Daoy (cell line): ENCODE measurements around the gene GABPB2. TPM values are rescaled to one million over a fixed set of nuclear protein-coding genes. Genes with fewer than 3 reads are reported as not detected.

ENCODE experiments used
- DNase-seq: peaks from one replicate; pipeline ENCODE4 v3.0.0-alpha.2; 2015; ENCODE audit warnings: low read depth
- total RNA-seq: library from RNA; depleted of rRNA; stranded (reverse); fragments of >200 nt; shearing (Covaris generic); gene quantifications from 2 replicates; pipeline ENCODE4 v1.2.3, GENCODE V29; 2014

The GABPB2 gene
- total RNA-seq, 1 experiment from 2014 or later, result 3.5 TPM

DNA sequence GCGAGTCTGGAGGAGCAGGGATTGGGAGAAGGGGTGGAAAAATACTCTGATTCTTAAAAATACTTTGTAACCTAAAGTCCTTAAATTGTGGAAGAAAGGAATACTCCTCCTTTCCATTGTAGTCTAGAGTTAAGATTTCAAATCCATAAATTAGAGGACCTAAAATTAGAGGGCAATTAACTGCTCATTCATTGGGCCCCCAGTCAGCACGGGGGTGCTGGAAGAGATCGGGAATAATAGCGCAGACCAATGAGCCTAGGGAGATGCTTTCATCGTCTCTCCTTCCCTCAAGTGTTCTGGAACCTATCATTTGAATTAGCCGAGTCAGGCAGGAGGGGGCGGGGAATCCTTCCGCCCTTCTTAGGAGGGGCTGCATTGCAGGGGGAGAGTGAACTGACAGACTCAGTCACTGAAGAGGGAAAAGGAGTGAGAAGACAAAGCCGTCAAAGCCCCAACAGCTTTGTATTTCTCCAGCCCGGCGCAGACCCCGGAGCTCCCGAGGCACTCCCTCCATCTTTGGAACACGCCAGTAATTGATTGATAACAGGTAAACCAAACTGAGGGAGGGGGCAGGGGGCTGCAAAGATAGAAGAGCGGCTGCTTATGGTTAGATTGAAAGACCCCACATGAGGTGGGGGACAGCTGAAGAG lies 10.4 kb upstream of the GABPB2 start, which contains the start of gene MLLT11:
Gene MLLT11, plus strand, starts transcription at position 391 of the 650 bp plus-strand sequence. CDS start 6,828 bp downstream, outside the sequence.
- DNase-seq, result peak; percentile 87

DNA sequence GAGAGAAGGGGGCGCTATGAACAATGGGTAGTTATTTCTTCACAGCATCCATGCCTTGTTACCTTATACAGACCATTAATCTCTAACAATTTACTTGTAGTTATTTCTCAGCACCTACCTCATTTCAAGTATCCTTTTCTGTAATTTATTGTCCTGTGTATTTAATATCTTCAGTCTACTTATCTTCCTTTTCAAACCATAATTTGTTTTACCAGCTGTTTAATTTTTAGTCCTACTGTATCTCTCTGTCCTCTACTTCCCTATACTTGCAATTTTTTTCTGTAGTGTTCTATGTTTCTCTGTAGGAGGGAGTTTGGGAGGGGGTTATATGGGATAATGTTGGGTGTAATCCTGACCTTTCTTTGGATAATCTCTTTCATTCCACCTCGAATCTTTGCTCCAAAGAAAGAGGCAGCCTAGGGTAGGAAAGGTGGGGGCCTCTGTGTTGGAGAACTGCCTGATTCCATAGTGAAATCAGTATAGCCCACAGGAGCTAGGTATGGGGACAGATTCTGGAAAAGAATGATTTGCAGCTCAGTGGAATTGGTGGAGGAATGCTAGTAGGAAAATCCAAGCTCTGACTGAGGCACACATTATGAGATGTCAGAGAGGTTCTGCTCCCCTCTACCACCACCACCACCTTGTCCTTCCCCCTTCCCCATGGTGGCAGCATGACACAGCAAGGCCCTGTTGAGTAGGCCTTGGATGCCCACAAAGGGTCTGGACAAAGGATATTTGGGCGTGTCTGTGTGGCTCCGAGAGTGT lies 9.7 kb upstream of the GABPB2 start:
- DNase-seq, result peak; percentile 71

DNA sequence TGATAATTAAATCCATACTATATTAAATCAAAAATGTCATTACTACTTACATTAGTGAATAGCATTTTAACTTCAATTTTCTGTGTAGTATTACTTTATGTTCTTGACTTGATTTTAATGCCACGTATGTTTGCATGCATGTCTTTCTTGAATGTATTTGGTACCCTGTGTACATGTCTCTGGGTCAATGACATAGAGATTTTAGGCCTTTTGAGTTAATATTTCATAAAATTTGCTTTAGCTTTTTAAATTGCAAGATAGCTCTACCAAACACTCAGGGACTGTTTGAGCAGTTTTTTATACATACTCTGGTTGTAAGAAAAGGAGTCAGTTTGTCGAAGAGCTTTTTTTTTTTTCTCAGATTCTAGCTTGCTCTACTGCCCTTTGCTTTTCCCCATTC lies 8.9 kb upstream of the GABPB2 start:
- DNase-seq, result no peak

DNA sequence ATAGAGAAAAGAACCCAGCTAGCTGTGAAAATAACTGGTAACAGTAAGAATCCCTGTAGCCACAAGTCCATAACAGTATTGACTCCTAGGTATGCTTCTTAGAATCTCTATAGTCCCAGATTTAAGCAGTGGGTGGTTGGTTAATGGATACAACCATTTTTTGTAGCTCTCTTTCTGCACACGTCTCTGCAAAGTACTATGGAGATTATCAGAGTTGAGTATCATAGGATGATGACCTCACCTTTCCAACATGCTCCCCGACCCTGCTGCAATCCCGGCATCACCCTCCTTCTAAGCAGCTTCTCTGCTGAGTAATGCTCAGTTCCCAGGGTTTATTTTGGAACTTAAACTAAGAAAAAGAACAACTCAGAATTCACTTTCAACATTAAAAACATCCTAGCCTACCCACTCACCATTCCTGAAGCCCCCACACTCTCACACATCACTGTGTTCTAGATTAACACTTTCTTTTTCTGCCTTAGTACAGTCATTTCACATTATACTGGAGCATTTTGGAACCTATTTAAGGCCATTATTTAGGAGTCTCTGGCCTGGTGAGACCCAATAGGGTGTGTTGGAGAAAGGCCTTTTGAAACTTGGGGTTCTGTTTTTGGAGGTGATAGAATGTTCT lies 7.7 kb upstream of the GABPB2 start:
- peak; percentile 83 for DNase-seq

GRCh38 chr1:151065089-151065645 lies 5.4 kb upstream of the GABPB2 start:
- no peak for DNase-seq

- DNase-seq, result no peak
Measured at GRCh38 chr1:151067185-151067584, 3.4 kb upstream of the GABPB2 start.

DNA sequence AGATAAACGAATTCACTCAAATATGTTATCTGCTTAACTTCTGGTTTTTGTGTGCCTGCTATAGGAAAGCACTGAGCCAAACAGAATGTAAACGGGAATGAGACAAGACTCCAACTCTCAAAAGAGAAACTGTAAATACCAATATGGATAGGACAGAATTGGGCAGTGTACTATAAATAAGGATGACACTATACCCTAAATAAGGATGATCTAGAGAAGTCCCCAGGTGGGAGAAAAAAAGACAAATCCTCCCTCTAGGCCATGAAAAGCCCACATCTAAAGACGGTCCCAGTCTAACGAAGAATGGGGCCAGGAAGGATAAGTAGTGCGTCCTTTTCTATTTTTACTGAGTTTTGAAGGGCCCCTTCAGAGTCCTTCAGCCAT lies 1.5 kb upstream of the GABPB2 start:
- DNase-seq, result no peak

GRCh38 chr1:151072224-151072623 lies 1.7 kb downstream of the GABPB2 start:
- DNase-seq, result no peak

GRCh38 chr1:151085953-151086559 lies 15.5 kb downstream of the GABPB2 start:
- DNase-seq, result no peak

DNA sequence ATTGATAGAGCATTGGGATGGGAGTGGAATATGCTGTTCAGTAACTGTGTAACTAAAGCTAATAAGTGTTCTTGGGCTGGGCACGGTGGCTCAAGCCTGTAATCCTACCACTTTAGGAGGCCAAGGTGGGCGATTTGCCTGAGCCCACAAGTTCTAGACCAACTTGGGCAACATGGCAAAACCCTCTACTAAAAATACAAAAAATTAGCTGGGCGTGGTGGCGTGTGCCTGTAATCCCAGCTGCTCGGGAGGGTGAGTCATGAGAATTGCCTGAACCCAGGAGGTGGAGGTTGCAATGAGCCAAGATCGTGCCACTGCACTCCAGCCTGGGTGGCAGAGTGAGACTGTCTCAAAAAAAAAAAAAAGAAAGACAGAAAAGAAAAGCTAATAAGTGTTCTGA lies 26.9 kb downstream of the GABPB2 start:
- peak; percentile 30 for DNase-seq

DNA sequence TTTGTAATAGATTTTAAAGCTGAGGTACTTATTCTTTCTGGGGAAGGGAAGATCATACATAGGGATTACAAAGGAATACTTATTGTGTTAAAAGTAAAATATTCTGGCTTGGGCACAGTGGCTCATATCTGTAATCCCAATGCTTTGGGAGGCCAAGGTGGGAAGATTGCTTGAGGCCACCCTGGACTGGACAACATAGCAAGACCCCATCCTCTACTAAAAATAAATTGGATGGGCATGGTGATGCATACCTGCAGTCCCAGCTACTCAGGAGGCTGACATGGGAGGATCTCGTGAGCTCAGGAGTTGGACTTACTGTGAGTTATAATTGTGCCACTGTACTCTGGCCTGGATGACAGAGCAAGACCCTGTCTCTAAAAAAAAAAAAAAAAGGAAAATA lies 27.6 kb downstream of the GABPB2 start:
- no peak for DNase-seq

GRCh38 chr1:151104630-151105029 lies 34.1 kb downstream of the GABPB2 start:
- no peak for DNase-seq

GRCh38 chr1:151106894-151107293 lies 36.3 kb downstream of the GABPB2 start:
- DNase-seq, result peak; percentile 52

- peak; percentile 12 for DNase-seq
Measured at GRCh38 chr1:151108331-151108730, 37.8 kb downstream of the GABPB2 start.

- no peak for DNase-seq
Measured at GRCh38 chr1:151113877-151114276, 43.3 kb downstream of the GABPB2 start.

DNA sequence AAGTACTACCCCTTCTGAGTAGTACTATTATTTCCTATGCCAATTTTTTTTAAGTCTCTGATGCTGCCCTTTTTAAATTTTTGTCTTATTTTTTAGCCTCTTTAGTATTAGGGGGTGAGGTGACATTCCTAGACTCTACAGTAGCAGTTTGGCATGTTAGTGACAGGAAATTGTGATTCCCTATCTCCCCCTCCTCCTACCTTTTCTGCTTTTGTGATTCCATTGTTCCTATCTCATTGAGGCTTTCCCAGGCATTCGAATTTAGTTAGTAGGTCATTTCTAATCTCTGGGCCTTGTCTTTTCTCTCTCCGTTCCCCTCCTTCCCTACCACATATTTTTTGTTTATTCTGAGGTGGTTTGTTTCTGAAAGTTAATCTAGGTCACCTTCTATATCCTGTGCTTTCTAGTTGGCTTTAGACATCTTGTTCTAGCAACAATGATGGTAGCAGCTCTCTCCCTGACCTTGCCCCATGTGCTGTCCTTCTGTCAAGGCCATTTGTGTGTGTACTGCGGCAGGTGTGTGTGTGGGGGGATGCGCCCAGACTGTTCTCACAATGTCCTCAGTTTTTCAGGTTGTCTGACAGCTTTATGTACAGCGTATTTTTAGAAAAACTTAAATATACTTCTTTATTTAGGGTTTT lies 54.3 kb downstream of the GABPB2 start:
- no peak for DNase-seq

DNA sequence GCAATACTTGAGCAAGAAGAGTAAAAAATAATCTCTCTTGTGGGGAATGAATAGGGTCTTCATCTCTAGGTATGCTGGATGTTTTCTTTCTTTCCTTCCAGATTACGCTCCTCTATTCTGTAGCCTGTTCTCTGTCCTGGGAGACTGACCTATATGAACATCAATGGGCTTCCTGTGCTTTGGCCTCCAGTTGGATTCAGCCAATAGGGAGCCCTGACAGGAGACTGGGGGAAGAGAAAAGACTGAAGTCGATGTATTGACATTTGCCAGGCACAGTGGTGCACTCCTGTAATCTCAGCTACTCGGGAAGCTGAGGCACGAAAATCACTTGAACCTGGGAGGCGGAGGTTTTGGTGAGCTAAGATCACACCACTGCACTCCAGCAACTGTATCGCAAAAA lies 58.2 kb downstream of the GABPB2 start:
- DNase-seq, result no peak

GRCh38 chr1:151130987-151131586 lies 60.5 kb downstream of the GABPB2 start:
- no peak for DNase-seq

DNA sequence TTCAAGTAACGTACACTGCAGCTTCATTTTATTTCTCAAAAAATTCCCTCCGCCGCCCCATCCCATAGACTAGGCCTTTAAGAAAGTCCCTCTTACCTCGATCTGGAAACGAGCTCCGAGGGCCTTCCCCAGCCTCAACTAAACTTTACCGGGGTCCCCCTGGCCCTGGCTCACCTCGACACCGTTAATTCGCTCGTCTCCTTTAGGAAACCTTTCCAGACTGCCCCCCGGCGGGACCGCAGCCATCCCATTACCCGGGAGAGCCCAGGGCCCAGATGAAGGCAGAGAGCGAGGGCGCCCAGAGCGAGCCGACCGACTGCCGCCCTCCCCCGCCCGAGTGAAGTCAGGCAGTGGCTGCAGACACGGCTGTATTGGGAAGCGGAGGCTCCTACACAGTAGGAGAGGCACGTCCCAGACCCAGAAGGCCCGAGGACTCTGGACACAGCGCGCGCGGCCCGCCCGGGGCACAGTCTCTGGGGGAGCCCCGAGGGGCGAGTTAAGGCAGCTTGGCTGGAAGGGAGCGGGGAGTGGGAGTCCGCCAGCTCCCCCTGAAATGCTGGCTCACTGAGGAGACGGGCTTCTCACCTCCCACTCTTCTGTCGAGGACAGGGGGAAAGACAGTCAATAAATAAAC lies 61.3 kb downstream of the GABPB2 start:
- DNase-seq, result no peak

DNA sequence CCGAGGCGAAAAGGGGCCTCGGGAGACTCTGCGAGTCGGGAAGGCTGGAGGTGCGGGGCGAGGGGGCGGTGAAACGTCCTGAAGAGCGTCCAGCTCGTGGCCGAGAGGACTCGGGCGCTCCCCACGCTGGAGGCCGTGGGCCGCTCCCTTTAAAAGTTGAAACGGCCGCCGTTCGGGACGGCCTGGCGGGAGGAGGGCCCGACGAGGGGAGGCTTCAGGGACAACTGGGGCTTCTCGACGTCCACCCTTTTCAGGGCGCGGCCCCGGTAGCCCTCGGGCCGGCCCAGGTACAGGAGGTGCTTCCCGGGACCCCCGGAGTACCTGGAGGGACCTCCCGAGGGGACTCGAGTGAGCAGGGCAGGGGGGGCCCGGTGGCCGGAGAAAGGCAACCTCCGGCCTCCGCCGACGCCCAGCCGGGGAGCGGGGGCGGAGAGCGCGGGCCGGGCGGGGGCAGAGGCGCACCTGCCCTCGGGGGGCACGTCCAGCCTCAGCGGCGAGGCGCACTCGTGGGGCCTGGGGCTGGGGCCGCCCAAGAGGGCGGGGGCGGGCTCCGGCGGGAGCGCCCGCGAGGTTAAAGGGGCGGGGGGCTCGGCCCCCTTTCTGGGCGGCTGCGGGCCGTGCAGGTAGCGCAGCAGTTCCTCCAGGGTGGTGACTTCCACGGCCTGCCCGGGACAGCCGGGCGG lies 61.9 kb downstream of the GABPB2 start:
- DNase-seq, result no peak
